Measurements from ENCODE around the gene NFATC2. TPM values are rescaled to one million over a fixed set of nuclear protein-coding genes. Genes with fewer than 3 reads are reported as not detected.

NFATC2 gene
- total and polyA plus RNA-seq, 2 of the 4 experiments (the other 2 are of a cell fraction) = 0.18 to 0.38 TPM

- no peaks in the 10 kb centered on the region for H3K36me3 ChIP-seq (ENCODE audit: control insufficient read depth, insufficient read depth, low read length)
- no CpG with 5 or more reads among the region's 2 CpGs for WGBS, 2 experiments (ENCODE audit: extremely low coverage in 2 of 2, insufficient read length in 1 of 2)
- no peak overlapping the region for H2AFZ ChIP-seq (replicated peaks; ENCODE audit: low read length, poor library complexity)
- H3K9ac ChIP-seq (ENCODE audit: low read depth, low read length) = no peak overlapping the region
- DNase-seq = no peak
- no peak overlapping the region for H3K4ac ChIP-seq (ENCODE audit: low read depth, low read length)
- H2BK5ac ChIP-seq (ENCODE audit: low read depth, low read length, poor library complexity, severe bottlenecking) = no peak overlapping the region
- no peak overlapping the region for H3K4me2 ChIP-seq (ENCODE audit: low read depth, low read length)
- H3K9me1 ChIP-seq (ENCODE audit: insufficient read depth, low read length) = 0 out of 2 replicates have a peak, but pooled peaks cover 5% of the 10 kb centered on the region
- H3K23ac ChIP-seq (ENCODE audit: low read depth, low read length) = no peak overlapping the region
- H3K56ac ChIP-seq (ENCODE audit: extremely low read depth, insufficient read depth, low read length) = no peak overlapping the region
- ChIA-PET POLR2A (ENCODE audit: unreplicated experiment) (no interaction called here), CTCF (no interaction called here)
- no peaks in the 10 kb centered on the region for H3K79me1 ChIP-seq (ENCODE audit: low read depth in 1 of 2, low read length in 2 of 2)
- intact Hi-C loops (cut with micrococcal nuclease) (no loop called here), in situ Hi-C loops (cut with MboI; ENCODE audit: low sequenced_read_pairs) (no loop called here), dilution Hi-C loops (cut with HindIII; ENCODE audit: low sequenced_read_pairs, unreplicated experiment) (loop anchor here (25.0 kb wide), 1 partner anchor 166 kb away; no protein-coding TSS in a partner anchor)
- H3K4me1 ChIP-seq (ENCODE audit: control insufficient read depth, insufficient read depth, low read length) = no peaks in the 10 kb centered on the region
- no peak overlapping the region for H3K14ac ChIP-seq (replicated peaks; ENCODE audit: low read depth, low read length)
- ATAC-seq (ENCODE audit: low read depth) = no peak
- H4K20me1 ChIP-seq (ENCODE audit: insufficient read depth, low read length) = no peaks in the 10 kb centered on the region
- no peak overlapping the region for H2AK5ac ChIP-seq (ENCODE audit: low read depth, low read length)
- no peak overlapping the region for H2BK15ac ChIP-seq (ENCODE audit: low read depth, low read length)
- no peak overlapping the region for H3K27ac ChIP-seq (ENCODE audit: insufficient read depth, low read length)
- no peak overlapping the region for H2BK20ac ChIP-seq (ENCODE audit: low read depth, low read length)
- no peak overlapping the region for H4K91ac ChIP-seq (ENCODE audit: insufficient read depth, low read depth, low read length)
- TF ChIP-seq RAD21 (IDR thresholded peaks at IDR 0.05; ENCODE audit: low read length) = no peak
- TF ChIP-seq USF2 (IDR thresholded peaks at IDR 0.05; ENCODE audit: low read depth, low read length) = peak; percentile 49
- no peak for TF ChIP-seq NFE2L2 (IDR thresholded peaks at IDR 0.05; ENCODE audit: low read depth, low read length)
- TF ChIP-seq MAZ (IDR thresholded peaks at IDR 0.05; ENCODE audit: borderline replicate concordance, low read depth, low read length) = no peak
- no peak overlapping the region for H4K5ac ChIP-seq (ENCODE audit: low read depth, low read length)
- H4K8ac ChIP-seq (ENCODE audit: low read depth in 2 of 2, low read length in 2 of 2) = no peak overlapping the region
- H2AK9ac ChIP-seq (replicated peaks; ENCODE audit: low read depth, low read length, poor library complexity) = no peak overlapping the region
- no peak overlapping the region for H2BK120ac ChIP-seq (ENCODE audit: low read depth, low read length)
- peaks cover 5% of the 10 kb centered on the region for H3K9me3 ChIP-seq (ENCODE audit: control insufficient read depth, insufficient read depth, low read length)
- no peaks in the 10 kb centered on the region for H3K27me3 ChIP-seq (ENCODE audit: control insufficient read depth, insufficient read depth, low read length)
- no peak overlapping the region for H3K4me3 ChIP-seq (ENCODE audit: insufficient read depth, low read depth, low read length)
- BruUV-seq (replicated peaks) = no TSS peak
- H3K18ac ChIP-seq (ENCODE audit: low read depth, low read length) = no peak overlapping the region
These were observed 35.6 kb upstream of the NFATC2 start for GRCh38 chr20:51578145-51578459.

Data from IMR-90 (cell line).